ENCODE measurements around the gene ROBO2.

- TF ChIP-seq EZH2 (IDR thresholded peaks at IDR 0.05; ENCODE audit: low read depth, unreplicated experiment) (no peak), REST (IDR thresholded peaks at IDR 0.05; ENCODE audit: unreplicated experiment) (no peak)
Measured at GRCh38 chr3:77149382-77149781, 109.5 kb downstream of the ROBO2 start.
